Measurements from ENCODE around the gene KYAT1. TPM values are rescaled to one million over a fixed set of nuclear protein-coding genes. Genes with fewer than 3 reads are reported as not detected.
"Not testable (repeated sequence)": the region's sequence is repeated elsewhere in the genome, so short reads cannot be mapped to it uniquely, and the experiment has no call there.

KYAT1 gene
- total and polyA plus RNA-seq, 11 donors = 9.5 to 16.7 (median 12.6) TPM

DNA sequence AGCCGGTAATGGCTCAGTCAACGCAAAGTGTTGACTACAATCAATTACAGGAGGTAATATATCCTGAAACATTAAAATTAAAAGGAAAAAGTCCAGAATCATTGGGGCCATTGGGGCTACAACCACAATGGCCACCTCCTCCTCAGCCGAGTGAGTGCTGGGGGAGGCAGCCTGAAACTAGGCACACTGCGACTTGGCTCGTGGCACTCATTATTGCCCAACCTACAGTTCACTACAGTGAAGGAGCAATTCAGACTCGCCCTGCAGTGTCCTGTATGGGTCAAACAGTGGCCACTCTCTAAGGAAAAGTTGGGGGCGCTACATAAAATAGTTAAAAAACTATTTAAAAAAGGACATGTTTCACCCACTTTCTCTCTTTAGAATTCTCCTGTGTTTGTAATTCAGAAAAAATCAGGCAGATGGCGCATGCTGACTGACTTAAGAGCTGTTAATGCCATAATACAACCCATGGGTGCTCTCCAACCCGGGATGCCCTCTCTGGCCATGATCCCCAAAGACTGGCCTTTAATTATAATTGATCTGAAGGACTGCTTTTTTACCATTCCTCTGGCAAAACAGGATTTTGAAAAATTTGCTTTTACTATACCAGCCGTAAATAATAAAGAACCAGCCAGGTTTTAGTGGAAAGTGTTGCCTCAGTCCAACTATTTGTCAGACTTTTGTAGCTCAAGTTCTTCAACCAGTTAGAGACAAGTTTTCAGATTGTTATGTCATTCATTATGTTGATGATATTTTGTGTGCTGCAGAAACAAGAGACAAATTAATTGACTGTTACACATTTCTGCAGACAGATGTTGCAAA is 29.8 kb downstream of the KYAT1 start:
- H3K4me1 ChIP-seq, ATAC-seq, H3K27ac ChIP-seq, H3K36me3 ChIP-seq, H3K27me3 ChIP-seq, DNase-seq, H3K4me3 ChIP-seq: not testable (repeated sequence)
- 77 to 83% (median 80%) methylated on average over 10 of the region's 10 CpGs for WGBS, 4 donors
- H3K9me3 ChIP-seq = peaks cover 0 to 10% (median 0%) of the 10 kb centered on the region in 12 donors
- TF ChIP-seq, protein P1, sequence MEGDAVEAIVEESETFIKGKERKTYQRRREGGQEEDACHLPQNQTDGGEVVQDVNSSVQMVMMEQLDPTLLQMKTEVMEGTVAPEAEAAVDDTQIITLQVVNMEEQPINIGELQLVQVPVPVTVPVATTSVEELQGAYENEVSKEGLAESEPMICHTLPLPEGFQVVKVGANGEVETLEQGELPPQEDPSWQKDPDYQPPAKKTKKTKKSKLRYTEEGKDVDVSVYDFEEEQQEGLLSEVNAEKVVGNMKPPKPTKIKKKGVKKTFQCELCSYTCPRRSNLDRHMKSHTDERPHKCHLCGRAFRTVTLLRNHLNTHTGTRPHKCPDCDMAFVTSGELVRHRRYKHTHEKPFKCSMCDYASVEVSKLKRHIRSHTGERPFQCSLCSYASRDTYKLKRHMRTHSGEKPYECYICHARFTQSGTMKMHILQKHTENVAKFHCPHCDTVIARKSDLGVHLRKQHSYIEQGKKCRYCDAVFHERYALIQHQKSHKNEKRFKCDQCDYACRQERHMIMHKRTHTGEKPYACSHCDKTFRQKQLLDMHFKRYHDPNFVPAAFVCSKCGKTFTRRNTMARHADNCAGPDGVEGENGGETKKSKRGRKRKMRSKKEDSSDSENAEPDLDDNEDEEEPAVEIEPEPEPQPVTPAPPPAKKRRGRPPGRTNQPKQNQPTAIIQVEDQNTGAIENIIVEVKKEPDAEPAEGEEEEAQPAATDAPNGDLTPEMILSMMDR (IDR thresholded peaks at IDR 0.05) = peak; percentile 32 to 64 (median 54)
- intact Hi-C loops (cut with DNase I) = loop anchor here in 3 of 10 donors (10.0 kb wide), 1 partner anchor 153 kb away; no protein-coding TSS in a partner anchor

DNA sequence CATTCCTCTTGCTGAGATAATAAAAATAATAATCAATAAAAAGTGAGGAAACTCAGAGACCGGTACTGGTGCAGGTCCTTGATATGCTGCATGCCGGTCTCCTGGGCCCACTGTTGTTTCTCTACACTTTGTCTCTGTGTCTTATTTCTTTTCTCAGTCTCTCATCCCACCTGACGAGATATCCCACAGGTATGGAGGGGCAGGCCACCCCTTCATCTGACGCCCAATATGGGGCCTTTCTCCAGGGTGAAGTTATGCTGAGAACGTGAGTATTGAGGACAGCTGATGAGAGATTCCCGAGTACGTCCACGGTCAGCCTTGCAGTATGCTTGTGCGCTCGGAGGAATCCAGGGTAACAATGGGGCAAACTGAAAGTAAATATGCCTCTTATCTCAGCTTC is 30.7 kb downstream of the KYAT1 start:
- H3K27ac ChIP-seq, DNase-seq, H3K27me3 ChIP-seq, H3K4me3 ChIP-seq, ATAC-seq, H3K4me1 ChIP-seq, H3K36me3 ChIP-seq: not testable (repeated sequence)
- peaks cover 0 to 10% (median 0%) of the 10 kb centered on the region in 12 donors for H3K9me3 ChIP-seq
- WGBS, 4 donors = 92 to 98% (median 95%) methylated on average over 10 of the region's 10 CpGs
- intact Hi-C loops (cut with DNase I) = loop anchor here in 3 of 10 donors (10.0 kb wide), 1 partner anchor 154 kb away; no protein-coding TSS in a partner anchor

DNA sequence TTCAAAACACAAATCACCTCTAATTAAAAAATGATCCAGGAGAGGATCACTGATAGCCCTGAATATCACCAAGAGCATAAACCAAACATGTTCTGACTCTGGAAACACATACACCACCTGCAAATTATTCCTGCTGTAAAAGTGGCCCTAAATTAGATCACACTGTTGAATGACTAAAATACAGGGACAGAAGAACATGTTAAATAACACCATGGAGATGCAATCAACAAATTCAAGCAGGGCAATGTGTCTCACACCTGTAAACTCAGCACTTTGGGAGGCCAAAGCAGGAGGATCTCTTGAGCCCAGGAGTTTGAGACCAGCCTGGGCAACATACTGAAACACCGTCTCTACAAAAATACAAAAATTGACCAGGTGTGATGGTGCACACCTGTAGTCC is 33.9 kb downstream of the KYAT1 start:
- 100% methylated on average over 1 of the region's 1 CpG for WGBS, 4 donors
- TF ChIP-seq POLR2A (IDR thresholded peaks at IDR 0.05) = no peak
- TF ChIP-seq, protein P1 (IDR thresholded peaks at IDR 0.05) = no peak
- H3K4me1 ChIP-seq = no peaks in the 10 kb centered on the region
- ATAC-seq (no peak), DNase-seq (no peak)
- intact Hi-C loops (cut with DNase I) = no loop called here
- peaks cover 0 to 5% (median 0%) of the 10 kb centered on the region in 9 donors for H3K36me3 ChIP-seq
- no peaks in the 10 kb centered on the region for H3K27me3 ChIP-seq
- peaks cover 0 to 10% (median 0%) of the 10 kb centered on the region in 12 donors for H3K9me3 ChIP-seq
- H3K4me3 ChIP-seq = no peak overlapping the region
- H3K27ac ChIP-seq = no peak overlapping the region

DNA sequence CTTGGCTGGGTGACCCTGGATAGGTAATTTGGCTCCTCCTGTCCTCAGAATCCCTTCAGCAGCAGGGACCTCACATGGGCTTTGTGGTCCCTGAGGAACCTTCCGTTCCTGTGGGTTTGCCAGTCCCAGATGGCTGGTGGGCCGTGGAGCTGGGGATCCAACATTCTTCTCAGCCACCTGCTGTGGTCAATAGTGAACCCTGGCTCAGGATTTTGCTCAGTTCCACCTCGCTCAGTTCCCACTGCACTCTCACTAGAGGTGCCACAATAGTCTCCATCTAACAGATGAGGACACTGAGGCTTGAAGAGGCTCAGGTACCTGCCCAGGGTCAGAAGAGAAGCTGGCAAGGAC is 35.1 kb downstream of the KYAT1 start:
- ATAC-seq (no peak), DNase-seq (no peak)
- Histone ChIP-seq H3K27ac (no peak overlapping the region), H3K36me3 (peaks cover 0 to 15% (median 3%) of the 10 kb centered on the region in 9 donors), H3K9me3 (peaks cover 0 to 10% (median 0%) of the 10 kb centered on the region in 12 donors), H3K27me3 (no peaks in the 10 kb centered on the region), H3K4me1 (no peaks in the 10 kb centered on the region), H3K4me3 (no peak overlapping the region)
- intact Hi-C loops (cut with DNase I) = no loop called here
- TF ChIP-seq, protein P1 (IDR thresholded peaks at IDR 0.05) = no peak
- no peak for TF ChIP-seq POLR2A (IDR thresholded peaks at IDR 0.05)
- 83 to 95% (median 92%) methylated on average over 2 to 3 of the region's 3 CpGs for WGBS, 4 donors
